Choroid plexus epithelial cell (primary cell): ENCODE data around the gene TGFBR3L.
A peak's percentile ranks its signal among the peaks of the same experiment; 100 is the strongest.
"Not testable (repeated sequence)": the region's sequence is repeated elsewhere in the genome, so short reads cannot be mapped to it uniquely, and the experiment has no call there.

Experiments used
- DNase-seq: peaks from one replicate; pipeline ENCODE4 v3.0.0-alpha.2; 2010; ENCODE audit warnings: low read depth
- H3K4me3 ChIP-seq: 2 replicates; pipeline ENCODE4 v1.5.1; 2011; ENCODE audit warnings: low read depth, mild to moderate bottlenecking, control low read depth, low read length, moderate library complexity
- TF ChIP-seq, protein P1 (sequence below): conservative IDR thresholded peaks from 2 replicates; pipeline ENCODE4 v1.5.1; 2011; ENCODE audit warnings: low read depth, mild to moderate bottlenecking, control low read depth, inconsistent platforms, low read length, moderate library complexity

Gene TGFBR3L

DNA sequence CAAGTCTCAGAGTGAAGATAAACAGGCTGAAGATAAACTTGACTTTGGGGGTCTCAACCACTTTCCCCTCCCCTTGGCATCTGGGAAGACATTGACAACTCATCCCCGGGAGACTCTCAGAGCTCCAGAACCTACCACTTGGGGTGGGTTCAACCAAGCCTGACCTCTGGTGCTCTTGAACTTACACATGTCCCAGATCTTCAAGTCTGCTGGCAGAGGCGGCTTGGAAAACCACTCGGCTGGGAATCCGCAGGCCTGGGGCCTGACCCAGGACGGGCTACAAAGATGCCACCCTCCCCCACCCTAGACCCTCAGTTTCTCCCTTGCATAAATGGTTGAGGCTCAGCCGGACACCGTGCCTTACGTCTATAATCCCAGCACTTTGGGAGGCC lies 25.8 kb upstream of the TGFBR3L start:
- H3K4me3 ChIP-seq = peak overlapping the region; percentile 66
- TF ChIP-seq, protein P1, sequence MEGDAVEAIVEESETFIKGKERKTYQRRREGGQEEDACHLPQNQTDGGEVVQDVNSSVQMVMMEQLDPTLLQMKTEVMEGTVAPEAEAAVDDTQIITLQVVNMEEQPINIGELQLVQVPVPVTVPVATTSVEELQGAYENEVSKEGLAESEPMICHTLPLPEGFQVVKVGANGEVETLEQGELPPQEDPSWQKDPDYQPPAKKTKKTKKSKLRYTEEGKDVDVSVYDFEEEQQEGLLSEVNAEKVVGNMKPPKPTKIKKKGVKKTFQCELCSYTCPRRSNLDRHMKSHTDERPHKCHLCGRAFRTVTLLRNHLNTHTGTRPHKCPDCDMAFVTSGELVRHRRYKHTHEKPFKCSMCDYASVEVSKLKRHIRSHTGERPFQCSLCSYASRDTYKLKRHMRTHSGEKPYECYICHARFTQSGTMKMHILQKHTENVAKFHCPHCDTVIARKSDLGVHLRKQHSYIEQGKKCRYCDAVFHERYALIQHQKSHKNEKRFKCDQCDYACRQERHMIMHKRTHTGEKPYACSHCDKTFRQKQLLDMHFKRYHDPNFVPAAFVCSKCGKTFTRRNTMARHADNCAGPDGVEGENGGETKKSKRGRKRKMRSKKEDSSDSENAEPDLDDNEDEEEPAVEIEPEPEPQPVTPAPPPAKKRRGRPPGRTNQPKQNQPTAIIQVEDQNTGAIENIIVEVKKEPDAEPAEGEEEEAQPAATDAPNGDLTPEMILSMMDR = no peak
- no peak for DNase-seq

DNA sequence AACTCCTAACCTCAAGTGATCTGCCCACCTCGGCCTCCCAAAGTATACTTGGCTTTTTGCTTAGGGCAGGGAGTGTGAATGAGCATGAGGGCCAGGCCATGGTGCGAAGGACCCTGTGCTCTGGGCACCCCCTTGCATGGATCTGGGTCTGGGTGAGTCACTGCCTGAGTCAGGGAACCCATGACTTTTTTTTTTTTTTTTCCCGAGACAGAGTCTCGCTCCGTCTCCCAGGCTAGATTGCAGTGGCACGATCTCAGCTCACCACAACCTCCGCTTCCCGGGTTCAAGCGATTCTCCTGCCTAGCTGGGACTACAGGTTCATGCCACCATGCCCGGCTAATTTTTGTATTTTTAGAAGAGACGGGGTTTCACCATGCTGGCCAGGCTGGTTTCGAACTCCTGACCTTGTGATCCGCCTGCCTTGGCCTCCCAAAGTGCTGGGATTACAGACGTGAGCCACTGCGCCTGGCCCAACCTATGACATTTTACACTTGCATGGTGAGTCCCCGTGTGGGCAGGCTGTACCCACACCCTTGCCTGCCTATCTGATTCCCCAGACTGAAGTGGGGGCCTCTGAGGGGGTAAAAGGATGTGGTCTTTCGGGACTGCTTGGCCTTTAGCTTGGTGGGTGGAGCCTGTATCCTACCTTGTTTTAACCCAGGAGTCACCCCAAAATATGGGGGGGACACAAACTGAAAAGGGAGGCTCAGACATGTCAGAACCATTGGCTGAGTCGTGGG lies 21.1 kb upstream of the TGFBR3L start:
- DNase-seq = peak; percentile 74
- not testable (repeated sequence) for H3K4me3 ChIP-seq

DNA sequence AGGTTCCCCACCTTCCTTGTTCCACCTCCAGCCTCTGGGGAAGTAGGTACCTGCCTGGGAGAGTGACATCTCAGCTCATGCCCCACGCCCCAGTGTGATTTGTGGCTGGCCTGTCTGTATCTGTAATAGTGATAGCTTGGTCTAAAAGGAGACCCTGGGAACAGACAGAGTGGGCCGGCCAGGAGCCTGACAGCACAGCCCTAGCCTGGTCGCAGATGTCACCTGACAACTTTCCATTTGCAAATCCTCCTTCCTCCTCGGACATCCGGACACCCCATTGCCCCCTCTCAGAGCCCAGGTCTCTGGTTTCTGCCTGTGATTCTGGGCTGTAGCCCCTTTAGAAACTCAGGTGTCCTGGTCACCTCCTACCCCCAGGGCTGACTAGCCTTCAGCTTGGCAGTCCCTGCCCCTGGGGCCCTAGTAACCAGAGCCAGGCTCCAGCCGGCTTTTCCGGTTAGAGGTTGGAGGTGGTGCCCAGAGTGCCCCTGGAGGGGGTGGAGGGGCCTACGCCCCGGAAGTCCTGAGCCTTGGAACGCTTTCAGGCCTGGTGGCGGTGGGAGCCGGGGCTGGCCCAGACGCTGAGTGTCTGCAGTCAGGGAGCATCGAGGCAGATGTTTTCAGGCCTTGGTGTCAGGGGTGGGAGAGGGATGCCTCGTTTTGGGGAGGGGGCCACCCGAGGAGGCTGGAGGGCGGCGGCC lies 19.9 kb upstream of the TGFBR3L start:
- TF ChIP-seq, protein P1 = no peak
- no peak for DNase-seq
- H3K4me3 ChIP-seq = no peak overlapping the region

DNA sequence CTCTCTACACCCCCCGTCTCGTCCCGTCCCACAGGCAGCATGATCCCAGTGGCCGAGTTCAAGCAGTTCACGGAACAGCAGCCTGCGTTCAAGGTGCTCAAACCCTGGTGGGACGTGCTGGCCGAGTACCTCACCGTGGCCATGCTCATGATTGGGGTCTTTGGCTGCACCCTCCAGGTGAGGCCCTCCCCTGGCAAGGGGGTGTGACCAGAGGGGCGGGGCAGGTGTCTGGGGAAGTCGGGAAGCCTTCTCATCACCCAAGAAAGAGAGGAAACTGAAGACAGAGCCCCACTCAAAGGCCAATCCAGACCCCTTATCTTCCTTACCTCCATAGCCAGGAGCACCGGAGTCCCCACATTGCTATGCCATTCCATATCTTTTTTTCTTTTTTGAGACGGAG lies 19.1 kb upstream of the TGFBR3L start:
- DNase-seq = no peak
- H3K4me3 ChIP-seq = no peak overlapping the region
- TF ChIP-seq, protein P1 = no peak

DNA sequence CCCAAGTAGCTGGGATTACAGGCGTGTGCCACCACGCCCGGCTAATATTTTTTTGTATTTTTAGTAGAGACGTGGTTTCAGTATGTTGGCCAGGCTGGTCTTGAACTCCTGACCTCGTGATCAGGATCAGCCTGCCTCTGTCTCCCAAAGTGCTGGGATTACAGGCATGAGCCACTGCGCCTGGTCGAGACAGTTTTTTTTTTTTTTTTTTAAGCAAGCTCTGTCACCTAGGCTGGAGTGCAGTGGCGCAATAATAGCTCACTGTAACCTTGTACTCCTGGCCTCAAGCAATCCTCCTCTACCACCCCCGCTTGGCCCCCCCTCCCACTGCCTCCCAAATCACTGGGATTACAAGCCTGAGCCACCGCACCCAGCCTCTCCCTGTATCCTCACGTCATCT lies 17.3 kb upstream of the TGFBR3L start:
- TF ChIP-seq, protein P1 = no peak
- no peak for DNase-seq
- no peak overlapping the region for H3K4me3 ChIP-seq

DNA sequence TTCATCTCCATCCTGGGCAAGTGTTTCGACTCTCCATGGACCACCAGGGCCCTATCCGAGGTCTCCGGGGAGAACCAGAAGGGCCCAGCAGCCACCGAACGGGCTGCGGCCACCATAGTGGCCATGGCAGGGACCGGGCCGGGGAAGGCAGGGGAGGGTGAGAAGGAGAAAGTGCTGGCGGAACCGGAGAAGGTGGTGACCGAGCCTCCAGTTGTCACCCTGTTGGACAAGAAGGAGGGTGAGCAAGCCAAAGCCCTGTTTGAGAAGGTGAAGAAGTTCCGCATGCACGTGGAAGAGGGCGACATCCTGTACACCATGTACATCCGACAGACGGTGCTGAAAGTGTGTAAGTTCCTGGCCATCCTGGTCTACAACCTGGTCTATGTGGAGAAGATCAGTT lies 15.7 kb upstream of the TGFBR3L start:
- TF ChIP-seq, protein P1 = no peak
- H3K4me3 ChIP-seq = no peak overlapping the region
- DNase-seq = no peak

DNA sequence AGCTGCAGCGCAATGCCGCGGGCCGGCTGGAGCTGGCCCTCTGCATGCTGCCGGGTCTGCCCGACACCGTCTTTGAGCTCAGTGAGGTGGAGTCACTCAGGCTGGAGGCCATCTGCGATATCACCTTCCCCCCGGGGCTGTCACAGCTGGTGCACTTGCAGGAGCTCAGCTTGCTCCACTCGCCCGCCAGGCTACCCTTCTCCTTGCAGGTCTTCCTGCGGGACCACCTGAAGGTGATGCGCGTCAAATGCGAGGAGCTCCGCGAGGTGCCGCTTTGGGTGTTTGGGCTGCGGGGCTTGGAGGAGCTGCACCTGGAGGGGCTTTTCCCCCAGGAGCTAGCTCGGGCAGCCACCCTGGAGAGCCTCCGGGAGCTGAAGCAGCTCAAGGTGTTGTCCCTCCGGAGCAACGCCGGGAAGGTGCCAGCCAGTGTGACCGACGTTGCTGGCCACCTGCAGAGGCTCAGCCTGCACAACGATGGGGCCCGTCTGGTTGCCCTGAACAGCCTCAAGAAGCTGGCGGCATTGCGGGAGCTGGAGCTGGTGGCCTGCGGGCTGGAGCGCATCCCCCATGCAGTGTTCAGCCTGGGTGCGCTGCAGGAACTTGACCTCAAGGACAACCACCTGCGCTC lies 14.8 kb upstream of the TGFBR3L start:
- no peak overlapping the region for H3K4me3 ChIP-seq
- no peak for DNase-seq
- TF ChIP-seq, protein P1 = no peak
